ENCODE data around the gene OPA1. TPM values are rescaled to one million over a fixed set of nuclear protein-coding genes. Genes with fewer than 3 reads are reported as not detected.

The OPA1 gene
- total RNA-seq, 1 experiment from 2014 or later = 72.0 TPM

- CTCF ChIA-PET = no interaction called here
- Histone ChIP-seq H3K9ac (ENCODE audit: low read length) (no peak overlapping the region), H3K79me2 (ENCODE audit: insufficient read depth, low read length) (no peaks in the 10 kb centered on the region)
Measured at GRCh38 chr3:193731656-193732055, 138.6 kb downstream of the OPA1 start.

More at GRCh38 chr3:193731656-193732055, 138.6 kb downstream of the OPA1 start:
- Histone ChIP-seq H3K4me2 (ENCODE audit: low read length) (no peak overlapping the region), H3K4me1 (ENCODE audit: control insufficient read depth in 1 of 2, insufficient read depth in 2 of 2, low read length in 2 of 2) (peaks cover 0 to 11% of the 10 kb centered on the region in 2 experiments; a peak in 2 of 4 replicates), H3K27me3 (ENCODE audit: insufficient read depth, low read length) (no peaks in the 10 kb centered on the region), H3K9me2 (ENCODE audit: insufficient read depth) (no peaks in the 10 kb centered on the region), H3K36me3 (ENCODE audit: control insufficient read depth in 1 of 2, insufficient read depth in 2 of 2, low read length in 2 of 2) (no peaks in the 10 kb centered on the region), H3K9me3 (ENCODE audit: control insufficient read depth in 1 of 2, insufficient read depth in 1 of 2, low read depth in 1 of 2, low read length in 2 of 2) (no peaks in the 10 kb centered on the region), H3K27ac (ENCODE audit: low read depth, low read length) (no peak overlapping the region), H3K4me3 (replicated peaks in 1 of 2; ENCODE audit: low read depth in 1 of 2, low read length in 2 of 2) (no peak overlapping the region), H4K20me1 (ENCODE audit: insufficient read depth) (no peaks in the 10 kb centered on the region), H2AFZ (ENCODE audit: low read depth, low read length, poor library complexity, severe bottlenecking) (no peak overlapping the region)
- no TSS peak for BruUV-seq (replicated peaks)
- ChIA-PET POLR2A (no interaction called here), RAD21 (ENCODE audit: low non-redundant PET in 1 of 2, low total read pairs in 2 of 2, uncharacterized antibody in 2 of 2, unreplicated experiment in 2 of 2) (no interaction called here)
- DNase-seq (ENCODE audit: low read depth, low spot score) = no peak
- TF ChIP-seq SRF (IDR thresholded peaks at IDR 0.05; ENCODE audit: low read depth) (no peak), MAX (IDR thresholded peaks at IDR 0.05) (no peak), REST (IDR thresholded peaks at IDR 0.05; ENCODE audit: low read depth) (no peak), ATF3 (IDR thresholded peaks at IDR 0.05) (no peak), RAD21 (IDR thresholded peaks at IDR 0.05; ENCODE audit: low read depth) (no peak), SIN3A (IDR thresholded peaks at IDR 0.05; ENCODE audit: low read depth) (no peak), TCF7L2 (IDR thresholded peaks at IDR 0.05; ENCODE audit: borderline replicate concordance, extremely low read depth, insufficient read depth, insufficient read length) (no peak), YY1 (IDR thresholded peaks at IDR 0.05; ENCODE audit: extremely low read depth, insufficient replicate concordance, low read depth, low read length) (no peak)
- no peak for ATAC-seq
- intact Hi-C loops (cut with micrococcal nuclease) = no loop called here

Measured in HCT116 (cell line).